GM21825 (cell line): Measurements from ENCODE around the gene RAB38.

Source experiments
- ATAC-seq: cut with Tn5 transposase; IDR thresholded peaks from one replicate; pipeline ENCODE4 v1.9.1; 2021; ENCODE audit warnings: mild to moderate bottlenecking, moderate library complexity; ENCODE audit not compliant: unreplicated experiment

The RAB38 gene

DNA sequence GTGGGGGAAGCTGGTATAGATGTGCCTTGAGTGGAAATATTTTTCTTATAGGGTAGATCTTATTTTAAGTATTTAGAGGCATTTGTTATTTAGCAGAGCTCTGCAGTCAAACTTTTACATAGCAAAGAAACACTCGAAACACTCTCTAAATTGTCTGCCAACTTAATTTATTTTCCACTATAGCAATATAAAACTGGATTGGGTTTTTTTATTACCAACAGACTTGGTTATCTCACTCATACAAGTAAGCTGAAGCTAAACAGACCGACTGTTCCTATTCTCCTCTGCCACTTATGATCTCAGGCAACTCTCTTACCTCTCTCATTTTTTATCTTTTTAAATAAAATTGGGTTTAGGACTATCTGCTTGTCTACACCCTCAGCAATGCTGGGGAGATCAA is 4.6 kb downstream of the RAB38 start:
- no peak for ATAC-seq

DNA sequence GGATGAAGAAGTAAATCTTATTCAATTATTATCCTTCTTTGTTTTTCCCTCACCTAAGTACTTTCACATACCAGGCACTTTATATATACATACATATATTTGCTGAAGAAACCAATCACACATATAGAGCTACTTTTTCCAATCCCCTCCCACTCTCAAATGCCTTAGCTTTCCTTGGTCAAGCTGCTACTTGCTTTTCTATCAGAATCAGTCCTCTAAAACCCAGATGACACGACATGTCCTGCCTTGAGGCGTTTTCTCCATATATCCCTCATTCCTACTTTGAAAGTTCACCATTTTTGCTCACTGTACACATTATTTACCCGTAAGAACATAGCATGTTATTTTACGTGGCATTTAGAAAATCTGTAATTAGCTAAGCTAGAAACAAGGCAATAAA is 5.4 kb downstream of the RAB38 start:
- no peak for ATAC-seq

DNA sequence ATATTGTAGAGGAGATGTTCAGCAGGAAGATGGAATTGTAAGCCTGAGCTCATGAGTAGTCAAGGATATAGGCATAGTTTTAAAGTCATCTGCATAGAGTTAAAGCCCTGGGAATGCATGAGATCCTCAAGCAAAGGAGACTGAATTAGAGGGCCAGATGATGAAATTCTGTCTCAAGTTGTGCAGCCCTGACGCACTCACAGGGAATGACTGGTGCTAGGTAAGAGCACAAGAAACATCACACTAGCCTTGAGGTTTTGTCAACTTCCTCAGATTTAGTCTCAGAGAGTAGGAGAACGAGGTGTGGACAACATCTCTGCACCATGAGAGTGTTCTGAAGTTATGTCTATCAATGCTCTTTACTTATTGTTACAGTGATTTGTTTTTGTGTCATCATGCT is 5.8 kb downstream of the RAB38 start:
- no peak for ATAC-seq

DNA sequence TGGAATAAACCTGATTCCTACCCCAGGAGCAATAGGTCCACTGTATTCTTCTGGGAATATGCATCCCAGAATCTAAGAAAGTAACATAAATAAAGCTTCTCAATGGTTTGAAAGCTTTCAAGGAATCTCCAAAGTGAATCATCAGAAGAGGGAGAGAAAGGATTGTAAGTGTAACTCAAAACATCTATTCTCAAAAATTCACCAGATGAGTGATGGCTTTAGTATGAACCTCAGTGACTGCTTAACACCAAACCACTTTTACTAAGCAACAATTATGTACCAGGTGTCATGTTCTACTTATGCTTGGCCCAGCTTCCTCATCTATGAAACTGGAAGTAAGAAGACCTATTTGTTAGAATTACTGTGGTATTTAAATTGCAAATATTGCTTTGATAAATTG is 7.4 kb downstream of the RAB38 start:
- no peak for ATAC-seq

DNA sequence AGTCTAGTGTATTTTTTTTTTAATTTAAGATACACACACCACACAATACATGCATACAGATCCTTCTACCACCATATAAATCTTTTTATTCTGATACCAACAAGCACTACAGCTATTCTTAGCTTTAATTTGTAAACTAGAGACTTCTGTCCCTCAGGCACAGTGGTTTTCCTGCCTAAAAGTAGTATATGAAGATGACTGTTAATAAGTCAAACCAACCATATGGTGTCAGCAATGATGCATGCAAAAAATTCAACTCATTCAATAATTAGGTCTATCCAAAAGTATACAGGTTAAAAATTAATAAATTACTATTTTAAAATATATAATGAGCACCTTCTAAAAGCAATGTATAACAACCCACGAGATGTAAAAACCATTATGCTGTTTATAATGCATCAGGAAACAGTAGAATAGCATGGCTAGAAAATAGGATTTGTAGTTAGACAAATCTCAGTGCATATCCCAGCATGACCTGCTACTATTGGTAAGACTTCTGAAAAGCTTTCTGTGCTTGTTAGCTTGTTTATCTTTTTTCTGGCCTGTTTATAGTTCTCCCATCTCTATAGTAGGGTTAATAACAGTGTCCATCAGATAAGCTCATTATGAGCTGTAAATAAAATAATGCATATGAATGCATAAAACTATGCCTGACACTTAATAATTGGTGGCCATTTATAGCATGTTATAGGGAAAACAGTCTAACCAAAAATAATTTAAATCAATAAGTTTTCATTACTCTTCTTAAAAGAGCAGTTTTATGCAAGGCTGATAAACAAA is 10.2 kb downstream of the RAB38 start:
- ATAC-seq = no peak

DNA sequence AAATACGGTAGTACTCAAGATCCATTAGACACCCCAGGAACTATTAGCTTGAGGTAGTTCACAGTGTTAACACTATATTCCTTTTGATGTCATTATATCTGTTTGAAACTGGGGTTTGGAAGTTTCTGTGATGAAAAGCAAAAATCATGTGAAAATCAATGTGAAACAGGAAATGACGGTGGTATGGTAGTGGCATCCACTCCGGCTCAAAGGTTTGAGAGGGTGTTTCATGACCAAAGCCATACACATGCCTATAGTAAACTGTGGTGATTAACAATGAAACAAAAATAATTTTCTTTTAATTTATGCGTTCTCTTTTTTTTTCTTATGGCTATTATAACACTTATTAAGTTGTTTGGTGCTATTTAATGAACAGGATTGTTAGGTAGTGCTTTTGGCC is 10.9 kb downstream of the RAB38 start:
- no peak for ATAC-seq

DNA sequence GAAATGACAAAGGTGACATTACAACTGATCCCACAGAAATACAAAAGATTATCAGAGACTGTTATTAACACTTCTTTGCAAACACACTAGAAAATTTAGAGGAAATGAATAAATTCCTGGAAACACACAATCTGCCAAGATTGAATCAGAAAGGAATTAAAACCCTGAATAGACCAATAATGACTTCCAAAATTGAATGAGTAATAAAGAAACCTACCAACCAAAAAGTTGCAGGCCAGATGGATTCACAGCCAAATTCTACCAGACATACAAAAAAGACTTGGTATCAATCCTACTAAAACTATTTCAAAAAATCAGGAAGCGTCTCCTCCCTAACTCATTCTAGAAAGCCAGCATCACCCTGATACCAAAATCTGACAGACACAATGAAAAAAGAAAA is 17.2 kb downstream of the RAB38 start:
- no peak for ATAC-seq

DNA sequence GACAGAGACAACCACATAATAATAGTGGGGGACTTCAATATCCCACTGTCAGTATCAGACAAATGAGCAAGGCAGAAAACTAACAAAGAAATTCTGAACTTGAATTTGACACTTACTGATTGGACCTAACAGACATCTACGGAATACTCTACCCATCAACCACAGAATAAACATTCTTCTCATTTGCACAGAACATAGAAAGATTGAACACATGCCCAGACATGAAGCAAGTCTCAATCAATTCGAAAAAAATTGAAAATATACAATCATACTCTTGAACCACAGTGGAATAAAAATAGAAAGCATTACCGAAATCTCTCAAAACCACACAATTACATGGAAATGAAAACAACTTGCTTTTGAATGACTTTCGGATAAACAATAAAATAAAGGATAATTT is 17.9 kb downstream of the RAB38 start:
- no peak for ATAC-seq

DNA sequence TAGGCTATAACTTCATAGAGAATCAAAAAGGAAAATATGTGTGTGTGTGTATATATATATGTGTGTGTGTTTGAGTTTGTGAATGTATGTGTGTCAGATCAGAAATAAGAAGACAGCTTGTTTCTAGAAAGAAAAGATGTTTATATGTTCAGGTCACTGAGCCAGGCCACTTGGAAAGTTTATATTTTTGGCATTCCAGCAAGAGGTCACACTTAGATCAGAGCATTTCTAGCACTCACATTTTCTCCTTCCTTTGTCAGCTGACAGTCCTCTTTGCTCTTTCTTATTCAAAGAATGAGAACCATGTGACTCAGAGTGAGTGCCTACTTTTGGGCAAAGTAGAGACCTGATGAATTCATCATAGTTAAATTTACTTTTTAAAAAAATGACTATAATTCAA is 22.9 kb downstream of the RAB38 start:
- no peak for ATAC-seq

DNA sequence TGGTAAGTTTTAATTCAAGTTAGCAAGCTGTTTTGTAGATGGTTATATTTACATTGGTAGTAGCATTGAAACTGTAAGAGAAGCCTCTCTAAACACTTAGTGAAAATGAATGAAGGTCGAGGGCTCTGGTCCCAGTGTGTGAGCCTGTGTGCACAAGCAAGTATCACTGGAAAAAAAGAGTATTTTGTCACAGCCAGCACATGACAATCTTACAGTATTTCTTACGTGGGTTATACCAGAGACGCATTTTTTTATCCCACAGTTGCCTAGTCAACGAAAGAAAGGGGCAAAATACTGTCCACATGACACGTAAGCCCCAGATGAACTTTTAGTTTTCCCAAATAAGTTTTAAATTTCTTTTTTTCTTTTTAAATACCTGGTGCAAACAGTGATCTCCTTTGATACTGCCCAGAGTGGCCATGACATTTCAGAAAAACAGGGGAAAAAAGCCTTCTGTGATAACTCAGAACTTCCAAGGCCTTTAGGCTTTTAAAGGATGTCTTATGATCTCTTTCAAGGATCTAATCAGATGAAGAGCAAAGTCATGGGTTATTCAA is 23.5 kb downstream of the RAB38 start:
- no peak for ATAC-seq

DNA sequence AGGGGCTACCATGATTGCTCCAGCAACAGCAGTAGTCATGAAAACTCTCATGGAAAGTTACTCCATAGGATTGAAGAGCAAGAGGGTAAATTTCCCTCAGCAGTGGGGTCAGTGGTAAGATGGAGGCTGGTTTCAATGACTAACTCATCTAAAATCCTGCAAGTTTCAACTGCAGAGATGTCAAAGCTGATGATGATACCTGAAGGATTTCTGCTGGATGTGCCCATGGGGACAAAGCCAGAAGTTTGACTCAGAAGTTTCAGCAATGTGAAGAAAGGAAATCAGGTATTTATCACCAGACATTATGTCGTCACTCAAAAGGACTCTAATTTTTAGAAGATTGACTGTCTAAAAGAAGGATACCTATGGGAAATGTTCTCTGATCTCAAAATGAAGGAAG is 29.1 kb downstream of the RAB38 start:
- ATAC-seq = no peak

DNA sequence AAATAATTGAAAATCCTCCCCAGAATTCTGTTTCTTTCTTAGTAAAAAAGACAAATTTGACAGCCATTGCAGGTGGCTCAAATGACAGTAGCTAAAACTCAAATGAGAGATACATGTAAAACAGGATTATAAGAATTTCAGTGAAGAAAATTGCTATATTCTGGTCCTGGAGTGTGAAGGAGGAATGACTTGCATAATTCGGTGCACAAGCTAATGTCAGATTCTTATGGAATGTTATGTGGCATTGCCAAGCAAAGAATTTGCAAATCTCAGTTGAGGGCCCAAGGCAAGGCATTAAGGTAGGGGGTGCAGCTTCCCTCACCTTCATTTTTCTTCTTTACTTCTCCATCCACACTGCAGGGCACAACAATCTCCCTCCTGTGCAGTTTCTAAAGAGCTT is 35.4 kb downstream of the RAB38 start:
- ATAC-seq = no peak

DNA sequence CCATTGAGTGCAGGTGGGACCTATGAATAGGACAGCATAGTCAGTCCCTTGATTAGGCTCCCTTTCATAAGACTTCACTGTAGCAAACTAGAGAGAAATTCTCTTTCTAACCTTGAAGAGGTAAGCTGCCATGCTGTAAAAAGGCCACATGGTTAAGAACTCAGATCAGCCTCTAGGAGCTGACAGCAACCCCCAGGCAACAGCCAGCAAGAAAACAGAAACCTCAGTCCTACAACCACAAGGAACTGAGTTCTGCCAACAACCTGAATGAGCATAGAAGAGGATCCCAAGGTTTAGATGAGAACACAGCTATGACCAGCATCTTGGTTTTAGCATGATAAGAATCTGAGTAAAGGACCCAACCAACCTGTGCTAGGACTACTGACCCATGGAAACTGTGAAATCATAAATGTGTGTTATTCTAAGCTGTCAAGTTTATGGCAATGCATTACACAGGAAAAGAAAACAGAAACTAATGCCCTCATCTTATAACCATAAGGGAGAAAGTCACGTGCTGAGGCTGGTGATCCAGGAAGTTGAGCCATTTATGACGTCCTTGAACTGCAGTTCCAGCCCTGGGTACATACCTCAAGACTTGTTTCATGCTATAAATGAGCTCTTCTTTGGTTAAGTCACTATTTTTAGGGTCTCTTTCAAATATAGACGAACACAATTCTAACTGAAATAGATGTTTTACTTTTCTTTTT is 43.3 kb downstream of the RAB38 start:
- no peak for ATAC-seq

DNA sequence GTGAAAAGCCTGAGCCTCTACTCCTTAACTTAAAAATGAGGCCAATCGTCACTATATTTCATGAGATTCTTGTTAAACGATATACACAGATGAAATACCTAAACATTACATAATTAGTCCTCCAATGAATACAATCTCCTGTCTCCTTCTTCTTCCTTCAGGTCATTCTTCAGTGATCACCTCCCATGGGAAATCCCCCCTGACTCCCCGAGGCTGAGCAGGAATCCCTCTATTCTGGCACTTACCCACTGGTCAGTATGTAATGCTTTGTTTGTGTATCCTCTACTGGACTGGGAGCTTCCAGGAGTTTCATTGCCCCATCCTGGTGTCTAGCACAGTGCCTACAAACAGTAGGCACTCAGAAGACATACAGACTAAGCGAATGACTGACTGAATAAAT is 52.3 kb downstream of the RAB38 start:
- no peak for ATAC-seq

DNA sequence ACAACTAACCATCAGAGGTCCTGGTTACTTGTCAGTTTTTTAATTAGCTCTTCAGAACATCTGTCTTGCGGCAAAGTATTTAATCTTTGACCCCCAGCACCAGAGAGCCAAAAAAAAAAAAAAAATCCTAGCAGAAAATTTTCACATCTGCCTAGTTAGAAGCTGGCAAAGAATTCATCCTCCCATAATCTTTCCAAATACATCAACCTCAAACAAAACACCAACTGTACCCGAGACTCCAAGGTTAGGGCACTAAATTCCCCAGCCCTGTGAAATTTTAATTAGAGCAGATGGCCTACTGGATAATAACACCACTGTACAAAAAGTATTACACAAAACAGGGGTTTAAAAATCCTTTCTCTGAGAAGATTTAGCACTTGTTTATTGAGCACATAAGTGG is 55.7 kb downstream of the RAB38 start:
- ATAC-seq = no peak

DNA sequence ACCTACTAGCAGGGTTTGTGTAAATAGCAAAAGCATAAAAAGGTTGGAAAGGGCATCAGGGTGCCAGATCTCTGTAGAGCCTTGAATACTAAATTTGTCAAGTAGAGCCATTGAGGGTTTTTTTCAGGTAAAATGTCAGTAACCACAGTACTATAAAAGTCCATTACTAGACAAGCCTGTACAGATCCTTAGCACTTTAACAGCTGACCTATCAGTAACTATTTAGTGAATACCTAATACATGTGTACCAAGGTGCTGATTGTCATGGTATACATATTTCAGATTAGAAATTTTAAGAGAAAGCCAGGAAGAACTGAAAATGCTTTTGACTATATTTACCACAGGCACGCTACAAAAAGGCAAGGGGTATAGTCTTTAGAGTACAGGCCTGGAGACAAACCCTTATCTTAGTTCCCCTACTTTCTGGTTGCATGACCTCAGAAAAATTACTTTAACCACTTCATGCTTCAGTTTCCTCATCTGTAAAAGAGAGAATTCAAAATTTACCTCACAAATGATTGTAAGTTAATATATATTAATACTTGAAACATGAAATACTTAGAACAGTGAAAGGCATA is 57.9 kb downstream of the RAB38 start:
- no peak for ATAC-seq

DNA sequence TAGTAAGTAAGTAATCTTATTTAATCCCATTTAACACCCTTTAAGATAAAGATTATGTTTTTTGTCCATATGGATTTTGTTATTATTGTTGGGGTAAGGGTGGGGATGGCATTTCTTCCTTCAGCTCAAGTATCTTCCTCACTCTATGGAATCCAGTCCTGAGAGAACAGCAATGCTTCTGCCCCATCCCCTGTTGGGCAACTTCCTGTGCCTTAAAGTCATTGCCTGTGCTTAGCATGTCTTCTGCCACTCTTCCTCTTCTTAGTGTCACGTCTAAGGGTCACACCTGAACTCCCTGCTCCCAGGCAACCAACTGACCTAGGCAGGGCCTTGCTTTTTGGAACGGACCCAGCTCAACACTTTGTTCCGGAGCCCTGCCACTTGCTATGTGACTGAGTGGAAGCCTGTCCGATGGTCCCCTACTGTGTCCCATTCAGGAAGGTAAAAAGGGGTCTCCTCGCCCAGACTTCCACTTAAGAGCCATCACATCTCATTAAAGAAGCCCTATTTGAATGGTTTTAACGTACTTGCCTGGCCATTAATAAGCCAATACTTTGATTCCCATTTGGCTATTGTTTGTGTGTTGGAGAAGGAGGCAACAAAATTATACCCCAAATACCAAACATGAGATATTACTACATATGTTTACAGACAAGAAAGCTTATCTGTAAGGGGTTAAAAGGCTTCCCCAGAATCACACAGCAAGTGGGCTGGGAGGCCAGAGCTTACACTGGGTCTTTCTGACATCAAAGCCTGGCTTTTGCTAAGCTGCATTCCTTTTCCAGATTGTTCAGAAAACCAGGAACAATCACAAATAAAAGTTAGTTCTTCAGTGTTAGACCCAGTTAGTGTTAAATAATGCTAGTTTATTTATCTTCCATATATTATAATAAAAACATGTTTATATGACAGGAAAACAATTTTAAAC is 59.2 kb downstream of the RAB38 start:
- no peak for ATAC-seq

DNA sequence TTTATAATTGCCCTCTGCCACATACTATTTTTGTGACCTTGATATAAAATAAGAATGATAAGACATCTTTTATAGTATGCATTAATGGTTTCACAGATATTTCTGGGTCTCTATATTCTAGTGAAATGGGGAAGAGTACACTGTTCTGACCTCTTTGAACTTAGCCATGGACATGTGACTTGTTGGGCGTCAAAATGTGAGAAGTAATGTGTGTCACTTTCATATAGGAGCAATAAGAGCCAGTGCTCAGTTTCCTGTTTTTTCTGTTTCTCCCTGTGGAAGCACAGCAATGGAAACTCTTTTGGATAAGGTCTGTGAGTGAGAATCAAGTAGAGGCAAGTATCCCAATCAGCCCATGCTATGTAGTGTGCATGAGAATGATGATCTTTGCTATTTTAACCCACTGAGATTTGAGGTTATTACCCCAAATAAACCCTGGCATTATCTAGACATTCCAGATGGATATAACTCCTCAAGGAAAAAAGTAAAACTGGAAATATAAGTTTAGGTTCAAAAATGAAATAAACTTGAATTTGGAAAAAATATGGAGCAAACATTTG is 60.7 kb downstream of the RAB38 start:
- ATAC-seq = no peak

DNA sequence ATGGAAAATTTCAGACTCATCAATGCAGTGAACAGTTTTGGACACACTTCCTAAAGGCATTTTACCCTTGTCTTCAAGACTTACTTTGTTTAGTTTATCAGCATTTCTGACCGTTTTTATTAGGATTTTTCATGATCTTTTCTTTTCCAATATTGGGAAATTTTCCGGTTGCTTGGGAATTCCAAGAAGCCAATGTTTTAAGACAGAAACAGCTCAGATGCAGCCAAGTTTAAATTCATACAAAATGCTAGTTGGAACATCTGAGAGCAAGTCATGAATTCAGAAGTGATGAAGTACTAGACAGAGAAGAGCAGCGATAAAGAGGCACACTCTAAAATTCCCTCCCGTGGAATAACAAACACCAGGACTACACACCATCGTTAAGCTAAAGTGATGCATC is 68.6 kb downstream of the RAB38 start:
- ATAC-seq = no peak

DNA sequence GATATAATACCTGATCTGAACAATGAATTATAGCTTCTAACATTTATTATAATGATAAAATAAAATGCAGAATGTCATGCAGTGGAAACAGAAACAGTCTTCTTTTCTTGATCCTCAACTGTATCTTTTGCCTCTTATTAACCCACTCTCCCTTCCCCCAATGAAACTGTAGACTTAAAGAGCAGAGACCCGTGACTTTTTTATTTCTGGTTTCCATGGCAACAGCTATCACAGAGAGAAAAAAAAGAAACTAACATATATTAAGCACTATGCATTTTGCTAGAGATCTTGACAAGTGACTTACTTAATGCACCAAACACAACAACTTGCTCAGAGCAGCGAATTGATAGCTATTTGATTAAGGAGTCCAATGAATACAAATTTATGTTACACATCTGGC is 69.3 kb downstream of the RAB38 start:
- ATAC-seq = no peak

DNA sequence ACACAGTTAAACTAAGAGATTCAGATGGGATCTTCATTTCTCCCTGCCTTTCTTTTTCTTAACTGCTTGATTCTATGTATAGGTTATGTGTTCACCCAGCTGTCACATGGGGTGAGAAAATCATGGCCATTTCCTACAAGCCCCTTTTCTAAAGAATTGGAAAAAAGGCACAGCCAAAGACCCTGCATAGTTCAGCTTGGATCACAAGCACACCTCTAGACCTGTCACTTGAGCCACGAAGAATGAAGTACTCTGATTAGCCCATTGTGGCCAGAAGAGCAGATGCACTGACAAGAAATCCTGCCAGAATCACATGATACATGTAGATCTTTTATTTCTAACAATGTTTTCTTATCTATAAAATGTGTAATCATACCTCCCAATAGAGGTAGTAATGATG is 69.7 kb downstream of the RAB38 start:
- no peak for ATAC-seq
